ENCODE measurements around the gene TSFM.

TSFM gene

GRCh38 chr12:57754411-57755193, 28.0 kb upstream of the TSFM start, which contains the start of gene MARCHF9 (continued):
- peak; percentile 89; the same call in 1 of the 2 replicates for TF ChIP-seq KLF7 (tag by site-specific recombination; IDR thresholded peaks at IDR 0.05; ENCODE audit: borderline replicate concordance)
- TF ChIP-seq HOXD13 (CRISPR knock-in tag; IDR thresholded peaks at IDR 0.05; ENCODE audit: borderline replicate concordance), result no peak
- no peak for TF ChIP-seq ZFP41 (tag by site-specific recombination; IDR thresholded peaks at IDR 0.05; ENCODE audit: borderline replicate concordance)
- no peak for TF ChIP-seq OSR2 (tag by site-specific recombination; IDR thresholded peaks at IDR 0.05)
- TF ChIP-seq ZNF776 (tag by site-specific recombination; IDR thresholded peaks at IDR 0.05; ENCODE audit: borderline replicate concordance), result no peak
- TF ChIP-seq ZNF585B (tag by site-specific recombination; IDR thresholded peaks at IDR 0.05), result no peak
- TF ChIP-seq ZBTB8A (tag by site-specific recombination; IDR thresholded peaks at IDR 0.05), result peak; percentile 51; the same call in 1 of the 2 replicates
- TF ChIP-seq BCL6B (tag by site-specific recombination; IDR thresholded peaks at IDR 0.05), result no peak
- TF ChIP-seq ZNF24 (tag by site-specific recombination; IDR thresholded peaks at IDR 0.05), result 0 out of 2 replicates have a peak, but pooled peaks have one; percentile 54
- no peak for TF ChIP-seq TSHZ1 (tag by site-specific recombination; IDR thresholded peaks at IDR 0.05; ENCODE audit: borderline replicate concordance)
- TF ChIP-seq PRDM2 (tag by site-specific recombination; IDR thresholded peaks at IDR 0.05; ENCODE audit: borderline replicate concordance), result no peak
- TF ChIP-seq INSM2 (tag by site-specific recombination; IDR thresholded peaks at IDR 0.05), result peak; percentile 18; the same call in 1 of the 2 replicates
- peak; percentile 99 for TF ChIP-seq ZNF600 (tag by site-specific recombination; IDR thresholded peaks at IDR 0.05)
- no peak for TF ChIP-seq ZNF560 (tag by site-specific recombination; IDR thresholded peaks at IDR 0.05; ENCODE audit: borderline replicate concordance)
- TF ChIP-seq FEZF1 (tag by site-specific recombination; IDR thresholded peaks at IDR 0.05), result peak; percentile 36; the same call in 1 of the 2 replicates
- TF ChIP-seq GLIS1 (tag by site-specific recombination; IDR thresholded peaks at IDR 0.05), result peak; percentile 36
- TF ChIP-seq ZNF423 (tag by site-specific recombination; IDR thresholded peaks at IDR 0.05), result peak; percentile 26; the same call in 1 of the 2 replicates
- peak; percentile 76; the same call in 1 of the 2 replicates for TF ChIP-seq ZNF391 (tag by site-specific recombination; IDR thresholded peaks at IDR 0.05; ENCODE audit: borderline replicate concordance, low read depth)

All from HEK293 (cell line).